HepG2 (cell line): ENCODE results near the gene CEP68. TPM values are rescaled to one million over a fixed set of nuclear protein-coding genes. Genes with fewer than 3 reads are reported as not detected.

Experiments
- ATAC-seq: fragments of 200-7000 bp; cut with Tn5 transposase; 3 replicates; pipeline ENCODE4 v1.9.1; 2020; ENCODE audit warnings: mild to moderate bottlenecking, moderate library complexity
- BruUV-seq: library from RNA; stranded (reverse); fragments of 400-500 nt; replicated peaks from 2 replicates; lab custom pipeline; 2021; lab: Mats Ljungman, UMichigan
- CTCF ChIA-PET: fragments of 300-600 bp; formaldehyde crosslinking; extraction: SDS; loops from one replicate; lab custom pipeline; 2021; ENCODE audit warnings: low total read pairs, inconsistent platforms, low intra/inter-chr PET ratio; lab: Yijun Ruan, JAX
- POLR2A ChIA-PET: fragments of 350-600 bp; sonication (Branson Sonifier 250); formaldehyde crosslinking; loops from one replicate; lab custom pipeline; 2020; ENCODE audit warnings: antibody characterized with exemption, inconsistent platforms; lab: Yijun Ruan, JAX
- DNase-seq: peaks from one replicate; pipeline ENCODE4 v3.0.0-alpha.2; 2015; ENCODE audit warnings: low spot score
- FAIRE-seq: peaks from 3 replicates; lab custom pipeline; 2011; peaks lifted over from hg19 to GRCh38; lab: Jason Lieb, UNC
- H2AFZ ChIP-seq: one replicate; pipeline ENCODE4 v1.6.1; 2011; ENCODE audit warnings: low read length, inconsistent platforms
- H3K27ac ChIP-seq: fragments of 300-600 bp; 3 replicates; pipeline ENCODE4 v1.8.0; 2011; ENCODE audit warnings: mixed run types, mild to moderate bottlenecking, mixed read lengths, low read length, inconsistent platforms; ENCODE audit not compliant: insufficient read depth; ENCODE audit errors: extremely low read length
- H3K27me3 ChIP-seq, 2 experiments: fragments of 200-600 bp in 1 of 2; 2 replicates in 1 of 2; 3 replicates in 1 of 2; pipeline versions ENCODE4 v1.6.0 to v1.8.0; 2011; ENCODE audit warnings: low read length in 2 of 2, mild to moderate bottlenecking in 2 of 2, moderate library complexity in 2 of 2, inconsistent platforms in 1 of 2; ENCODE audit not compliant: insufficient read depth in 2 of 2, control insufficient read depth in 1 of 2
- H3K36me3 ChIP-seq, 2 experiments: fragments of 200-600 bp in 1 of 2; replicated peaks in 1 of 2; 2 replicates in 1 of 2; 3 replicates in 1 of 2; pipeline versions ENCODE4 v1.5.1 to v1.8.0; 2011; ENCODE audit warnings: low read length in 2 of 2, inconsistent platforms in 1 of 2; ENCODE audit not compliant: insufficient read depth in 2 of 2, control insufficient read depth in 1 of 2
- H3K4me1 ChIP-seq: 2 replicates; pipeline ENCODE4 v1.5.1; 2012; ENCODE audit warnings: low read length, inconsistent platforms; ENCODE audit not compliant: insufficient read depth
- H3K4me2 ChIP-seq: 2 replicates; pipeline ENCODE4 v1.6.0; 2011; ENCODE audit warnings: low read depth, low read length, inconsistent platforms
- H3K4me3 ChIP-seq, 3 experiments: fragments of 200-600 bp in 1 of 3; sonication (generic), shearing (Covaris generic) in 1 of 3; replicated peaks in 1 of 3; 2 replicates each; pipeline ENCODE4 v1.5.1; 2011 to 2016; ENCODE audit warnings: low read length in 3 of 3, inconsistent platforms in 2 of 3, low read depth in 2 of 3, mild to moderate bottlenecking in 2 of 3, control low read depth in 1 of 3, mixed read lengths in 1 of 3; ENCODE audit not compliant: insufficient read depth in 1 of 3
- H3K79me2 ChIP-seq: one replicate; pipeline ENCODE4 v1.6.1; 2011; ENCODE audit warnings: low read length, inconsistent platforms; ENCODE audit not compliant: insufficient read depth
- H3K9ac ChIP-seq: 2 replicates; pipeline ENCODE4 v1.6.0; 2011; ENCODE audit warnings: mild to moderate bottlenecking, low read depth, low read length, inconsistent platforms; ENCODE audit not compliant: insufficient read depth
- H3K9me3 ChIP-seq: 2 replicates; pipeline ENCODE4 v1.5.1; 2012; ENCODE audit warnings: mild to moderate bottlenecking, low read length
- H4K20me1 ChIP-seq: 2 replicates; pipeline ENCODE4 v1.6.0; 2011; ENCODE audit warnings: inconsistent platforms, mild to moderate bottlenecking, low read length, moderate library complexity; ENCODE audit not compliant: insufficient read depth
- CC2D1A ChIP-seq: sonication (generic); formaldehyde crosslinking; IDR thresholded peaks from 2 replicates; pipeline ENCODE4 v1.8.1; 2023; ENCODE audit warnings: mild to moderate bottlenecking, missing genetic modification reagents
- FLYWCH1 ChIP-seq: sonication (generic); formaldehyde crosslinking; IDR thresholded peaks from 2 replicates; pipeline ENCODE4 v1.8.1; 2023; ENCODE audit warnings: mild to moderate bottlenecking, missing genetic modification reagents
- GATAD1 ChIP-seq: IDR thresholded peaks from 2 replicates; pipeline ENCODE4 v1.6.1; 2016; ENCODE audit warnings: missing genetic modification reagents, missing compliant biosample characterization
- GFI1 ChIP-seq: sonication (generic); formaldehyde crosslinking; IDR thresholded peaks from 2 replicates; pipeline ENCODE4 v1.5.0; 2020; ENCODE audit warnings: missing genetic modification reagents, mild to moderate bottlenecking, borderline replicate concordance
- HNRNPLL ChIP-seq: fragments of 200-400 bp; formaldehyde crosslinking; IDR thresholded peaks from 2 replicates; pipeline ENCODE4 v1.6.1; 2017; ENCODE audit warnings: mild to moderate bottlenecking, low read depth, low read length; ENCODE audit not compliant: poor library complexity, severe bottlenecking
- NAIF1 ChIP-seq: sonication (generic); formaldehyde crosslinking; IDR thresholded peaks from 2 replicates; pipeline ENCODE4 v1.5.0; 2020; ENCODE audit warnings: mild to moderate bottlenecking, missing genetic modification reagents, borderline replicate concordance
- NR1H2 ChIP-seq: sonication (generic); formaldehyde crosslinking; IDR thresholded peaks from 2 replicates; pipeline ENCODE4 v1.8.1; 2022; ENCODE audit warnings: low read depth, missing genetic modification reagents, borderline replicate concordance
- SOX6 ChIP-seq, 2 experiments: fragments of 450-650 bp in 1 of 2; sonication (generic) in 1 of 2; formaldehyde crosslinking in 1 of 2; IDR thresholded peaks; 2 replicates each; pipeline versions ENCODE4 v1.4.0 to v1.6.1; 2017 to 2020; ENCODE audit warnings: antibody characterized with exemption in 1 of 2, mild to moderate bottlenecking in 1 of 2, missing genetic modification reagents in 1 of 2
- SSRP1 ChIP-seq: IDR thresholded peaks from 2 replicates; pipeline ENCODE4 v1.6.1; 2016; ENCODE audit warnings: control low read depth
- SYNCRIP ChIP-seq: fragments of 200-400 bp; formaldehyde crosslinking; IDR thresholded peaks from 2 replicates; pipeline ENCODE4 v1.6.1; 2018; ENCODE audit warnings: mild to moderate bottlenecking, low read depth, low read length; ENCODE audit not compliant: insufficient read depth
- ZEB1 ChIP-seq: IDR thresholded peaks from 2 replicates; pipeline ENCODE4 v1.6.1; 2012; ENCODE audit warnings: mild to moderate bottlenecking, low read depth, inconsistent platforms; ENCODE audit not compliant: insufficient replicate concordance
- ZNF260 ChIP-seq: sonication (generic); formaldehyde crosslinking; IDR thresholded peaks from 2 replicates; pipeline ENCODE4 v1.4.0; 2020; ENCODE audit warnings: missing genetic modification reagents, low read depth, mild to moderate bottlenecking, borderline replicate concordance
- ZNF782 ChIP-seq: sonication (generic); formaldehyde crosslinking; IDR thresholded peaks from 2 replicates; pipeline ENCODE4 v1.4.0; 2020; ENCODE audit warnings: missing genetic modification reagents, mild to moderate bottlenecking, borderline replicate concordance
- WGBS: methylation state at CpG from one replicate; pipeline ENCODE4 v1.1.6; 2017; ENCODE audit warnings: low lambda C conversion rate; 5-methylcytosine and 5-hydroxymethylcytosine counted together
- in situ Hi-C: cut with HindIII; loops from 2 replicates; pipeline ENCODE4 v1.10.0; 2017; ENCODE audit warnings: low pct_unique_long_range_greater_than_20kb; ENCODE audit not compliant: extremely low pct_ligation_motif_present
- intact Hi-C: fragments of 100-400 bp; cut with micrococcal nuclease; formaldehyde crosslinking; loops from one replicate; pipeline ENCODE4 v1.10.0; 2022; ENCODE audit not compliant: unreplicated experiment
- polyA plus RNA-seq, 8 experiments: library from polyadenylated mRNA; depleted of rRNA in 3 of 8; stranded (reverse) in 7 of 8; unstranded in 1 of 8; fragments of >200 nt; fragmentation: Illumina TruSeq in 4 of 8; extraction: Trizol in 4 of 8; gene quantifications; 2 replicates each; pipeline versions ENCODE4 v1.2.1 to v1.2.3, GENCODE V29; 2011 to 2016; ENCODE audit warnings: low read depth in 4 of 8, missing spikeins in 1 of 8, mixed read lengths in 1 of 8; ENCODE audit not compliant: insufficient read depth in 1 of 8
- total RNA-seq, 5 experiments: library from RNA; depleted of rRNA; stranded (reverse); fragments of >200 nt; fragmentation: Illumina TruSeq; extraction: Trizol; gene quantifications; 2 replicates each; pipeline ENCODE4 v1.2.3, GENCODE V29; 2016; ENCODE audit warnings: low read depth in 1 of 5
- TF ChIP-seq, protein P1 (sequence below): sonication (generic); formaldehyde crosslinking; IDR thresholded peaks from 2 replicates; pipeline ENCODE4 v1.5.1; 2020; ENCODE audit warnings: mild to moderate bottlenecking, missing genetic modification reagents, moderate library complexity
- TF ChIP-seq, protein P2 (sequence below): sonication (generic); formaldehyde crosslinking; IDR thresholded peaks from 2 replicates; pipeline ENCODE4 v1.5.0; 2020; ENCODE audit warnings: mild to moderate bottlenecking, missing genetic modification reagents
- TF ChIP-seq, protein P3 (sequence below): sonication (generic); formaldehyde crosslinking; IDR thresholded peaks from 2 replicates; pipeline ENCODE4 v1.4.0; 2020; ENCODE audit warnings: missing genetic modification reagents

Gene CEP68
- total and polyA plus RNA-seq, 2 of the 13 experiments (the other 11 are each of a cell fraction or from before 2014, with no cell fraction given) = 5.7 to 9.3 TPM

DNA sequence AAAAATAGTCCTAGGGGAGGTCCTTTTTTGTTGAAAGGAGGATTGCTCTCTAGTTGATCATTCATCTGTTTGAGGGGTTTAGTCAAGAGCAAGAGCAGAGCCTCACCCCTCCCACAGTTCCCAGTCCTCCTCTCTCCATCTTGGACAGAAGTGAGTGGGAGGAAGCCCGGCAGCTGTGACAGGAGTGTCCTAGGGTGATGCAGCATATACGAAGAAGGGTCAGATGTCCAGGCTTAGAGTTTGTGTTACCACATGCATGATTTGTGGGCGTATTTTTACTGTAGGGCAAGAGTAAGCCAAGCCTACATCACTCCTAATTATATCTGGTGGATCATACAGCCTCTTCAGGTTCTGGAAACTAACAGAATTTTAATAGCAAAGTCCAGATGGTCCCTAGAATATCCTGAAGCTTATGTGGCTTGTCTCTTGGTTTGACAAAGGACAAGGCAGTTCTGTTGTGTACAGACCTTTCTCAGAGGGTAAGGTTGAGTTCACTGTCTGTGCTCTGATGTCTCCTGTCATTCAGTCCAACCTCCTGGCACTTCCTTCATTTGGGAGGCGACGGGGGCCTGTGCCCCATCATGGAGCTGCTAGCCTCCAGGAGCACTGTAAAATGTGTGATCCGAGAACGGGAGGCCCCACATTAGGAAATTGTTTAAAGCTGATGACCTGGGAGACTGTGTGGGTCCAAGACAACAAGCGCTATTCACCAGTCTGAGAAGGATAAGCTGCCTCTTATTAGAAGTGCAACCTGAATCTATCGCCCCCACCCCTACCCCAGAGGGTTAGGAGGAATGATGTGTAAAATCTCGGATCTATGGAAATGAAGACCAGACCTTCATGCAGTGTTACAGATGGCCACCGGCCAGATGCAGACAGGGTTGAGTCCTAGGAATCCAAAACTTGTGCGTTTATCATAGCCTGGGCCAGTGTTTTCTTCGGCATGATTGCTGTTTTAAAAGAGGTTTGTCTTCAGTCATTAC lies 6.9 kb downstream of the CEP68 start:
- H2AFZ ChIP-seq = no peak overlapping the region
- H3K9ac ChIP-seq = no peak overlapping the region
- H3K4me2 ChIP-seq = no peak overlapping the region
- peaks cover 74% of the 10 kb centered on the region for H3K4me1 ChIP-seq
- H3K4me3 ChIP-seq = no peak overlapping the region
- ChIA-PET CTCF (no interaction called here), POLR2A (interaction anchor here (2.1 kb wide), 1 partner anchor 67 kb away, joined by 7 read pairs; the partner anchor contains the start of gene RAB1A)
- intact Hi-C loops (no loop called here), in situ Hi-C loops (loop anchor here (25.0 kb wide), 1 partner anchor 499 kb away; no protein-coding TSS in a partner anchor)
- H4K20me1 ChIP-seq = peaks cover 4% of the 10 kb centered on the region
- H3K27me3 ChIP-seq = no peaks in the 10 kb centered on the region
- TF ChIP-seq SOX6 (IDR thresholded peaks at IDR 0.05) = no peak
- no peak for TF ChIP-seq SOX6 (CRISPR knock-in tag; IDR thresholded peaks at IDR 0.05)
- TF ChIP-seq HNRNPLL = no peak
- TF ChIP-seq SYNCRIP = no peak
- TF ChIP-seq FLYWCH1 (CRISPR knock-in tag) = no peak
- no peak for TF ChIP-seq CC2D1A
- TF ChIP-seq, protein P1, sequence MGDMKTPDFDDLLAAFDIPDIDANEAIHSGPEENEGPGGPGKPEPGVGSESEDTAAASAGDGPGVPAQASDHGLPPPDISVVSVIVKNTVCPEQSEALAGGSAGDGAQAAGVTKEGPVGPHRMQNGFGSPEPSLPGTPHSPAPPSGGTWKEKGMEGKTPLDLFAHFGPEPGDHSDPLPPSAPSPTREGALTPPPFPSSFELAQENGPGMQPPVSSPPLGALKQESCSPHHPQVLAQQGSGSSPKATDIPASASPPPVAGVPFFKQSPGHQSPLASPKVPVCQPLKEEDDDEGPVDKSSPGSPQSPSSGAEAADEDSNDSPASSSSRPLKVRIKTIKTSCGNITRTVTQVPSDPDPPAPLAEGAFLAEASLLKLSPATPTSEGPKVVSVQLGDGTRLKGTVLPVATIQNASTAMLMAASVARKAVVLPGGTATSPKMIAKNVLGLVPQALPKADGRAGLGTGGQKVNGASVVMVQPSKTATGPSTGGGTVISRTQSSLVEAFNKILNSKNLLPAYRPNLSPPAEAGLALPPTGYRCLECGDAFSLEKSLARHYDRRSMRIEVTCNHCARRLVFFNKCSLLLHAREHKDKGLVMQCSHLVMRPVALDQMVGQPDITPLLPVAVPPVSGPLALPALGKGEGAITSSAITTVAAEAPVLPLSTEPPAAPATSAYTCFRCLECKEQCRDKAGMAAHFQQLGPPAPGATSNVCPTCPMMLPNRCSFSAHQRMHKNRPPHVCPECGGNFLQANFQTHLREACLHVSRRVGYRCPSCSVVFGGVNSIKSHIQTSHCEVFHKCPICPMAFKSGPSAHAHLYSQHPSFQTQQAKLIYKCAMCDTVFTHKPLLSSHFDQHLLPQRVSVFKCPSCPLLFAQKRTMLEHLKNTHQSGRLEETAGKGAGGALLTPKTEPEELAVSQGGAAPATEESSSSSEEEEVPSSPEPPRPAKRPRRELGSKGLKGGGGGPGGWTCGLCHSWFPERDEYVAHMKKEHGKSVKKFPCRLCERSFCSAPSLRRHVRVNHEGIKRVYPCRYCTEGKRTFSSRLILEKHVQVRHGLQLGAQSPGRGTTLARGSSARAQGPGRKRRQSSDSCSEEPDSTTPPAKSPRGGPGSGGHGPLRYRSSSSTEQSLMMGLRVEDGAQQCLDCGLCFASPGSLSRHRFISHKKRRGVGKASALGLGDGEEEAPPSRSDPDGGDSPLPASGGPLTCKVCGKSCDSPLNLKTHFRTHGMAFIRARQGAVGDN (CRISPR knock-in tag) = no peak
- TF ChIP-seq, protein P2, sequence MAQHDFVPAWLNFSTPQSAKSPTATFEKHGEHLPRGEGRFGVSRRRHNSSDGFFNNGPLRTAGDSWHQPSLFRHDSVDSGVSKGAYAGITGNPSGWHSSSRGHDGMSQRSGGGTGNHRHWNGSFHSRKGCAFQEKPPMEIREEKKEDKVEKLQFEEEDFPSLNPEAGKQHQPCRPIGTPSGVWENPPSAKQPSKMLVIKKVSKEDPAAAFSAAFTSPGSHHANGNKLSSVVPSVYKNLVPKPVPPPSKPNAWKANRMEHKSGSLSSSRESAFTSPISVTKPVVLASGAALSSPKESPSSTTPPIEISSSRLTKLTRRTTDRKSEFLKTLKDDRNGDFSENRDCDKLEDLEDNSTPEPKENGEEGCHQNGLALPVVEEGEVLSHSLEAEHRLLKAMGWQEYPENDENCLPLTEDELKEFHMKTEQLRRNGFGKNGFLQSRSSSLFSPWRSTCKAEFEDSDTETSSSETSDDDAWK (CRISPR knock-in tag) = no peak
- TF ChIP-seq ZNF260 (CRISPR knock-in tag) = no peak
- TF ChIP-seq, protein P3, sequence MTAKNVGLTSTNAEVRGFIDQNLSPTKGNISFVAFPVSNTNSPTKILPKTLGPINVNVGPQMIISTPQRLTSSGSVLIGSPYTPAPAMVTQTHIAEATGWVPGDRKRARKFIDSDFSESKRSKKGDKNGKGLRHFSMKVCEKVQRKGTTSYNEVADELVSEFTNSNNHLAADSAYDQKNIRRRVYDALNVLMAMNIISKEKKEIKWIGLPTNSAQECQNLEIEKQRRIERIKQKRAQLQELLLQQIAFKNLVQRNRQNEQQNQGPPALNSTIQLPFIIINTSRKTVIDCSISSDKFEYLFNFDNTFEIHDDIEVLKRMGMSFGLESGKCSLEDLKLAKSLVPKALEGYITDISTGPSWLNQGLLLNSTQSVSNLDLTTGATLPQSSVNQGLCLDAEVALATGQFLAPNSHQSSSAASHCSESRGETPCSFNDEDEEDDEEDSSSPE (CRISPR knock-in tag) = no peak
- TF ChIP-seq GATAD1 (CRISPR knock-in tag) = no peak
- TF ChIP-seq ZNF782 = no peak
- TF ChIP-seq GFI1 (CRISPR knock-in tag) = no peak
- no peak for TF ChIP-seq ZEB1
- no peak for TF ChIP-seq NAIF1
- no peak for TF ChIP-seq SSRP1 (CRISPR knock-in tag)
- TF ChIP-seq NR1H2 = no peak
- no peak for DNase-seq
- ATAC-seq = peak; percentile 10; the same call in 2 of the 3 replicates
- H3K9me3 ChIP-seq = no peaks in the 10 kb centered on the region
- H3K79me2 ChIP-seq = peaks cover 76% of the 10 kb centered on the region
- WGBS = 90% methylated on average over 13 of the region's 13 CpGs
- no peak for FAIRE-seq
- no peaks in the 10 kb centered on the region; a peak in 1 of 5 replicates for H3K36me3 ChIP-seq
- H3K27ac ChIP-seq = no peak overlapping the region
- BruUV-seq = no TSS peak
